Neural progenitor cell (in vitro differentiated cells): Measurements from ENCODE around the gene GBGT1.

Experiments
- EZH2 ChIP-seq: fragments of 200-600 bp; sonication (generic); IDR thresholded peaks from 2 replicates; pipeline ENCODE4 v1.6.1; 2017; ENCODE audit warnings: antibody characterized with exemption, mild to moderate bottlenecking, moderate library complexity
- EZH2phosphoT487 ChIP-seq: fragments of 200-600 bp; sonication (generic); IDR thresholded peaks from 2 replicates; pipeline ENCODE4 v1.6.1; 2017; ENCODE audit warnings: antibody characterized with exemption
- TF ChIP-seq, protein P1 (sequence below): fragments of 200-600 bp; sonication (generic); IDR thresholded peaks from 2 replicates; pipeline ENCODE4 v1.5.1; 2017; ENCODE audit warnings: antibody characterized with exemption, mild to moderate bottlenecking

DNA sequence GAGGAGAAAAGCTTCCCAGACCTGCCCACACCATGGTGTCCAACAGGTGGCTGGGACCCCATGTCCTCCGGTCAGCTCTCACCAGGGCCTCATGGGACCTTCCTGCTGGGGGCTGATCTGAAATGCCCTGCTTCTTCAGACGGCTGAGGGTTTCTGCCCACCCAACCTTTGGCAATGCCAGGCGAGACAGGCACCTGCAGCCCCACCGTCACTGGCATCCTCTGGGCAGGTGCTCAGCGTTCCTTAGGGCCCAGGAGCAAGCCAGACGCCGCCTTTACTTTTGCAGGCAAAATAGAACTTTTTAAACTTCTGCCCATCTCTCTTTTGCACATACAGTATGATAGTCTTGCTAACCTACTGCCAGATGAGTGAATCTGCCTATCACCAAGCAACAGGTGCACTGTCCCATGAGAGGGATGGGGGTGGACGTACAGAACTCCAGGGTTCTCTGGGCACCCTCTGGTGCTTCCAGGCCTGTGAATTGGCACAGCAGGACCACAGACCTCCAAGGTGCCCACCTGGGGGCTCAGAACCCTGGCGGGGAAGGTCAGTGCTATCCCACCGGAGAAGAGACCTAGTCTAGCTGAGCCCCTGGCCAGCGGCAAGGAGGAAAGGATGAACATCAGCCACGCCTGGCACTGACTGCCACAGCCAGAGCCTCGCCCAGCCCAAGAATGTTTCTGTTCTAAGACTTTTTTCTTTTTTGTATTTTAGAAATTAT, 37.9 kb upstream of the GBGT1 start:
- TF ChIP-seq, protein P1, sequence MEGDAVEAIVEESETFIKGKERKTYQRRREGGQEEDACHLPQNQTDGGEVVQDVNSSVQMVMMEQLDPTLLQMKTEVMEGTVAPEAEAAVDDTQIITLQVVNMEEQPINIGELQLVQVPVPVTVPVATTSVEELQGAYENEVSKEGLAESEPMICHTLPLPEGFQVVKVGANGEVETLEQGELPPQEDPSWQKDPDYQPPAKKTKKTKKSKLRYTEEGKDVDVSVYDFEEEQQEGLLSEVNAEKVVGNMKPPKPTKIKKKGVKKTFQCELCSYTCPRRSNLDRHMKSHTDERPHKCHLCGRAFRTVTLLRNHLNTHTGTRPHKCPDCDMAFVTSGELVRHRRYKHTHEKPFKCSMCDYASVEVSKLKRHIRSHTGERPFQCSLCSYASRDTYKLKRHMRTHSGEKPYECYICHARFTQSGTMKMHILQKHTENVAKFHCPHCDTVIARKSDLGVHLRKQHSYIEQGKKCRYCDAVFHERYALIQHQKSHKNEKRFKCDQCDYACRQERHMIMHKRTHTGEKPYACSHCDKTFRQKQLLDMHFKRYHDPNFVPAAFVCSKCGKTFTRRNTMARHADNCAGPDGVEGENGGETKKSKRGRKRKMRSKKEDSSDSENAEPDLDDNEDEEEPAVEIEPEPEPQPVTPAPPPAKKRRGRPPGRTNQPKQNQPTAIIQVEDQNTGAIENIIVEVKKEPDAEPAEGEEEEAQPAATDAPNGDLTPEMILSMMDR: no peak
- TF ChIP-seq EZH2phosphoT487 (no peak), EZH2 (no peak)
